ENCODE data around the gene RAB18.

DNA sequence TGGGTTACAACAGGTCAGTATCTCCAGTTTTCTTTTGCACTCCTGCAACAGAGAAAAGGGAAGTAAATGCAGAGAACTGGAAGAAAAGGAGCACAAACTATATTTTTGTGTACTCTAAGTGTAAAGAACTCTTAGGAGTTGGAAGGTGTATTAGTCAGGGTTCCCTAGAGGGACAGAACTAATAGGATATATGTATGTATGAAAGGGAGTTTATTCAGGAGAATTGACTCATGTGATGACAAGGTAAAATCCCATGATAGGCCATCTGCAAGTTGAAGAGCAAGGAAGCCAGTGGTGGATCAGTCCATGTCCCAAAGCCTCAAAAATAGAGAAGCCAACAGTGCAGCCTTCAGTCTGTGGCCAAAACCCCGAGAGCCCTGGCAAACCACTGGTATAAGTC lies 22.6 kb upstream of the RAB18 start:
- TF ChIP-seq, protein P1, sequence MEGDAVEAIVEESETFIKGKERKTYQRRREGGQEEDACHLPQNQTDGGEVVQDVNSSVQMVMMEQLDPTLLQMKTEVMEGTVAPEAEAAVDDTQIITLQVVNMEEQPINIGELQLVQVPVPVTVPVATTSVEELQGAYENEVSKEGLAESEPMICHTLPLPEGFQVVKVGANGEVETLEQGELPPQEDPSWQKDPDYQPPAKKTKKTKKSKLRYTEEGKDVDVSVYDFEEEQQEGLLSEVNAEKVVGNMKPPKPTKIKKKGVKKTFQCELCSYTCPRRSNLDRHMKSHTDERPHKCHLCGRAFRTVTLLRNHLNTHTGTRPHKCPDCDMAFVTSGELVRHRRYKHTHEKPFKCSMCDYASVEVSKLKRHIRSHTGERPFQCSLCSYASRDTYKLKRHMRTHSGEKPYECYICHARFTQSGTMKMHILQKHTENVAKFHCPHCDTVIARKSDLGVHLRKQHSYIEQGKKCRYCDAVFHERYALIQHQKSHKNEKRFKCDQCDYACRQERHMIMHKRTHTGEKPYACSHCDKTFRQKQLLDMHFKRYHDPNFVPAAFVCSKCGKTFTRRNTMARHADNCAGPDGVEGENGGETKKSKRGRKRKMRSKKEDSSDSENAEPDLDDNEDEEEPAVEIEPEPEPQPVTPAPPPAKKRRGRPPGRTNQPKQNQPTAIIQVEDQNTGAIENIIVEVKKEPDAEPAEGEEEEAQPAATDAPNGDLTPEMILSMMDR (IDR thresholded peaks at IDR 0.05), result no peak
- TF ChIP-seq POLR2A (IDR thresholded peaks at IDR 0.05), result no peak
- no peak for TF ChIP-seq POLR2AphosphoS5 (IDR thresholded peaks at IDR 0.05)
